Urinary bladder (tissue), 4 donors: ENCODE data around the gene HOXA13. TPM values are rescaled to one million over a fixed set of nuclear protein-coding genes. Genes with fewer than 3 reads are reported as not detected.

Source experiments
- DNase-seq: peaks from one replicate; pipeline ENCODE4 v3.0.0-alpha.2; 2015; ENCODE audit errors: extremely low spot score
- H3K27ac ChIP-seq: one replicate; pipeline ENCODE4 v1.5.1; 2013; ENCODE audit warnings: low read depth, mild to moderate bottlenecking, moderate library complexity
- H3K36me3 ChIP-seq: one replicate; pipeline ENCODE4 v1.6.1; 2013; ENCODE audit warnings: mild to moderate bottlenecking, moderate library complexity; ENCODE audit not compliant: insufficient read depth
- H3K4me1 ChIP-seq: one replicate; pipeline ENCODE4 v1.6.1; 2013; ENCODE audit warnings: mild to moderate bottlenecking, moderate library complexity; ENCODE audit not compliant: insufficient read depth
- H3K4me3 ChIP-seq: one replicate; pipeline ENCODE4 v1.5.1; 2013; ENCODE audit warnings: low read depth, low read length
- WGBS: extraction: QIAGEN DNeasy Blood & Tissue Kit; methylation state at CpG from one replicate; pipeline ENCODE4 v1.1.7; 2013; 5-methylcytosine and 5-hydroxymethylcytosine counted together
- polyA plus RNA-seq: library from polyadenylated mRNA; stranded (reverse); fragments of 200-250 nt; gene quantifications from one replicate; pipeline ENCODE4 v1.2.3, GENCODE V29; 2013
- total RNA-seq: library from RNA; depleted of rRNA; stranded (reverse); fragments of >200 nt; gene quantifications from one replicate; pipeline ENCODE4 v1.2.3, GENCODE V29; 2014
- donor health status: healthy with polysubstance abuse.
- donor health status: healthy.

The HOXA13 gene
- 43.2 TPM for total RNA-seq
- 24.4 TPM for polyA plus RNA-seq

GRCh38 chr7:27199849-27200760, at the start of gene HOXA13:
HOXA13 (minus strand) TSS chr7:27200091; CDS start chr7:27200077, 14 bp downstream.
- H3K4me1 ChIP-seq, result no peaks in the 10 kb centered on the region
- H3K27ac ChIP-seq, result peak within 1 kb of the TSS; percentile 91
- under 1% methylated on average over 99 of the region's 99 CpGs for WGBS
- H3K4me3 ChIP-seq, result peak within 1 kb of the TSS; percentile 87
- no peaks in the 10 kb centered on the region for H3K36me3 ChIP-seq
- no peak for DNase-seq

- no peaks in the 10 kb centered on the region for H3K4me1 ChIP-seq
- 59% methylated on average over 23 of the region's 23 CpGs for WGBS
- no peak for DNase-seq
These were observed 49.2 kb upstream of the HOXA13 start for GRCh38 chr7:27248911-27249723.

GRCh38 chr7:27248427-27248806, 48.5 kb upstream of the HOXA13 start:
- WGBS, result 85% methylated on average over 3 of the region's 3 CpGs
- no peak overlapping the region for H3K4me3 ChIP-seq
- H3K36me3 ChIP-seq, result no peaks in the 10 kb centered on the region
- no peak overlapping the region for H3K27ac ChIP-seq
- no peaks in the 10 kb centered on the region for H3K4me1 ChIP-seq
- DNase-seq, result no peak

More at GRCh38 chr7:27248911-27249723, 49.2 kb upstream of the HOXA13 start:
- Histone ChIP-seq H3K4me3 (no peak overlapping the region), H3K36me3 (no peaks in the 10 kb centered on the region), H3K27ac (no peak overlapping the region)

- Histone ChIP-seq H3K36me3 (no peaks in the 10 kb centered on the region), H3K4me1 (no peaks in the 10 kb centered on the region), H3K27ac (no peak overlapping the region), H3K4me3 (no peak overlapping the region)
- 73% methylated on average over 4 of the region's 4 CpGs for WGBS
- DNase-seq, result no peak
These were observed 47.8 kb upstream of the HOXA13 start for GRCh38 chr7:27247452-27248426.

GRCh38 chr7:27247000-27247399, 47.1 kb upstream of the HOXA13 start:
- Histone ChIP-seq H3K4me3 (no peak overlapping the region), H3K27ac (no peak overlapping the region), H3K4me1 (no peaks in the 10 kb centered on the region), H3K36me3 (no peaks in the 10 kb centered on the region)
- no peak for DNase-seq
- WGBS, result 84% methylated on average over 7 of the region's 7 CpGs

- Histone ChIP-seq H3K27ac (no peak overlapping the region), H3K4me1 (no peaks in the 10 kb centered on the region), H3K36me3 (no peaks in the 10 kb centered on the region), H3K4me3 (peak overlapping the region; percentile 7)
- DNase-seq, result no peak
- WGBS, result 26% methylated on average over 90 of the region's 90 CpGs
These were observed 46.2 kb upstream of the HOXA13 start for GRCh38 chr7:27245798-27246691.

- H3K4me1 ChIP-seq, result no peaks in the 10 kb centered on the region
- 58% methylated on average over 37 of the region's 37 CpGs for WGBS
- no peak overlapping the region for H3K27ac ChIP-seq
- H3K36me3 ChIP-seq, result no peaks in the 10 kb centered on the region
- DNase-seq, result no peak
- H3K4me3 ChIP-seq, result no peak overlapping the region
These were observed 45.4 kb upstream of the HOXA13 start for GRCh38 chr7:27245124-27245797.

GRCh38 chr7:27244488-27245123, 44.7 kb upstream of the HOXA13 start:
- Histone ChIP-seq H3K27ac (no peak overlapping the region), H3K36me3 (no peaks in the 10 kb centered on the region), H3K4me1 (no peaks in the 10 kb centered on the region), H3K4me3 (no peak overlapping the region)
- WGBS, result 67% methylated on average over 18 of the region's 18 CpGs
- DNase-seq, result no peak

- Histone ChIP-seq H3K27ac (no peak overlapping the region), H3K36me3 (no peaks in the 10 kb centered on the region), H3K4me1 (no peaks in the 10 kb centered on the region), H3K4me3 (peak overlapping the region; percentile 50)
- DNase-seq, result no peak
- 22% methylated on average over 43 of the region's 43 CpGs for WGBS
These were observed 43.7 kb upstream of the HOXA13 start for GRCh38 chr7:27243340-27244163.

GRCh38 chr7:27242555-27243339, 42.9 kb upstream of the HOXA13 start, which contains the start of gene EVX1:
EVX1 (plus strand) TSS chr7:27242802; CDS start chr7:27243031, 229 bp downstream.
- H3K27ac ChIP-seq, result no peak within 1 kb of the TSS
- H3K4me3 ChIP-seq, result peak within 1 kb of the TSS; percentile 50
- H3K36me3 ChIP-seq, result no peaks in the 10 kb centered on the region
- DNase-seq, result no peak
- no peaks in the 10 kb centered on the region for H3K4me1 ChIP-seq
- 2% methylated on average over 62 of the region's 62 CpGs for WGBS
